GM20000 (cell line): ENCODE results near the gene HSFX3.
"Not testable (repeated sequence)": the region's sequence is repeated elsewhere in the genome, so short reads cannot be mapped to it uniquely, and the experiment has no call there.

Experiments used
- DNase-seq: peaks from one replicate; pipeline ENCODE4 v3.0.0; 2012; ENCODE audit warnings: low spot score
- CTCF ChIP-seq: IDR thresholded peaks from 2 replicates; pipeline ENCODE4 v1.5.1; 2012; ENCODE audit warnings: mild to moderate bottlenecking, control low read depth; ENCODE audit errors: extremely low read depth, missing control alignments

The HSFX3 gene

GRCh38 chrX:149541521-149542047, 8.1 kb downstream of the HSFX3 start:
- TF ChIP-seq CTCF, result no peak
- DNase-seq, result no peak

GRCh38 chrX:149540621-149541520, 8.9 kb downstream of the HSFX3 start, which contains the start of gene EOLA1:
Gene EOLA1 (plus strand): TSS chrX:149541012. CDS start chrX:149545631, 4,619 bp downstream.
- peak; percentile 55 for DNase-seq

DNA sequence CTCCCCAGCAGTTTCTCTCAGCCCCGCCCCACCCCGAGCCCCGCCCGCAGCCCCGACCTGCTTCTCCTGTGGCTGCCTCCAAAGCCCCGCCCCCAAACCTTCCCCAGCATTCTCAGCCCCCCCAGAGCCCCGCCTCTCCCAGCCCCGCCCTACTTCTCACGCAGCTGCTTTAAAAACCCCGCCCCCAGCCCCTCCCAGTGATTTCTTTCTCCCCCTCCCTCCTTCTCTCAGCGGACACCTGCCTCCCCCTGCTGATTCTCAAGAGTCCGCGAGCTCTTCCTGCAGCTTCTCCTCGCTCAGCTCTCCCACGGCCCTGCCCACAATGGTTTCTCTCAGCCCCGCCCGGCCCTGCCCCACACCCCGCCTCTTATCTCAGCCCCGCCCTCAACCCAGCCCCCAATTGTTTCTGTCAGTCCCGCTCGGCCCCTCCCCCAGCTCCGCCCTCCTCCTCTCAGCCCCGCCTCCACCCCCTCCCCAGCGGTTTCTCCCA, 9.5 kb downstream of the HSFX3 start:
- TF ChIP-seq CTCF, result no peak

More at GRCh38 chrX:149540621-149541520, 8.9 kb downstream of the HSFX3 start, which contains the start of gene EOLA1:
- no peak for TF ChIP-seq CTCF

DNA sequence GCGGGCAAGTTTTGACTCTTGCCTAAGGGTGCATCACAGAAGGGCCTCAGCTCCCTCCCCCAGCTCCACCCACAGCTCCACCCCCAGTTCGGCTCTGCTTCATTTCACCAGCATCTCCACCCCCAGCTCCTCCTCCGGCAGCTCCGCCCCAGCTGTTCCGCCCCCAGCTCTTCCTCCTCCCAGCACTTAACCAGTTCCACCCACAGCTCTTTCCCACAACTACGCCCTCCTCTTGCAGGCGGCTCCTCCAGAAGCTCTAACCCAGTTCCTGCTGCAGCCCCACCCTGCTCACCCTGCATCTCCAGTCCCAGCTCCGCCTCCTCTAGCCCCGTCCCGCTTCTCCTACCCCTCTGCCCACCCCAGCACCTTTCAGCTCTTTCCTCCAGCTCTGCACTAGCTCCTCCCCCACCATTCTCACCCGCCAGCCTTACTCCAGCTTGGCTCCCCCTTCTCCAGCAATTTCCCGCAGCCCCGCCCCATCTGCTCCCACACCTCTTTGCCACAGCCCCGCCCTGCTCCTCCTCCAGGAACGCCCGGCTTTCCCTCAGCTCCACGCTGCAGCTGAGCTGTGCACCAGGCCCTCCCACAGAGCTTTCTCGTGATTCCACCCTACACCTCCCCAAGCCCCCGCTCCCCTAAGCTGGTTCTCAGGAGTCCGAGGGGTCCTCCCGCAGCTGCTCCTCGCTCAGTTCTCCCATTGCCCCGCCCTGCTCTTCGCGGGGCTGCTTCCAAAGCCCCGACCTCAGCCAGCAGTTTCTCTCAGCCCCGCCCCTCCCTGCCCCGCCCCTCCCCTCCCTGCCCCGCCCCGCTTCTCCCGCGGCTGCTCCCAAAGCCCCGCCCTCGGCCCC, 10.2 kb downstream of the HSFX3 start:
- DNase-seq, result peak; percentile 70
- no peak for TF ChIP-seq CTCF

More for the DNA sequence above, 9.5 kb downstream of the HSFX3 start:
- peak; percentile 84 for DNase-seq

DNA sequence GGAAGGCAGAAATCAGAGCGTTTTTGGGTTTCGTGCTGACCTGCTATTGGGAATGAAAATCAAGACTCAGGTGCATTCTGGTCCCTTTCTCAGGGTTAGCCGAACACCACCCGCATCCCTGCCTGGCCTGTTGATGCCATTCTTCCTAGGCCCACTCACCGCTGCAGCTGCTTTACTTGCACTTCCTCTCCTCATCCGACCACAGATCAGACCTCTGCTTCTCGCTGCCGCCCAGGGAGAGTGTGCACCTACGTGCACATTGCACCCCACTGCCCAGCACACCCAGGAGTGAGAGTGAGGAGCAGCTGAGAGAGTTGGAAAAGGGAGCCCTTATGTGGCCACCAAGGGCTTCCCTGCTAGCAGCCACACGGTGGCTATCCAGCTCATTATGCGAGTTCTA, 12.2 kb downstream of the HSFX3 start:
- DNase-seq, result not testable (repeated sequence)

DNA sequence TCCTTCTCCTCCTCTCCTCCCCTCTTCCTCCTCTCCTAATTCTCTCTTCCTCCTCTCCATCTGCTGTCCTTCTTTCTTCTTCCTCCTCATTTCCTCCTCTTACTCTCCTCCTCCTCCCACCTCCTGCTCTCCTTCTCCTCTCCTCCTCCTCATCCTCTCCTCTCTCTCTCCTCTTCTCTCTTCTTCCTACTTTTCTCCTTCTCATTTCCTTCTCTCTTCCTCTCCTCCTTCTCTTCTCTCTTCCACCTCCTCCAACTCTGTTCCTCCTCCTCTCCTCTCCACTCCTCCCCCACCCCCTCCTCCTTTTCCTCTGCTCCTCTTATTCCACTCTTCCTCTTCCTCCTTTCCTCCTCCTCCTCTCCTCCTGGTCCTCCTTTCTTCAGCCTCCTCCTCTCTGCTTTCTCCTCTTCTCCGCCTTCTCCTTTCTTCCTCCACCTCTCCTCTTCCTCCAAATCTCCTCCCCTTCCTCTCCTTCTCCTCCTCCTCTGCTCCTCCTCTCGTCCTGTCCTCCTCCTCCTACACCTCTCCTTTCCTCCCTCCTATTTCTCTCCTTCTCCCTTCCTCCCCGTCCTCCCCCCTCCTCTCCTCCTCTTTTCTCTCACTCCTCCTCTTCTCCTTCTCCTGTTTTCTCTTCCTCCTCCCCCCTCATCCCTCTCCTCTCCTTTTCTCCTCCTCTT, 14.7 kb downstream of the HSFX3 start:
- not testable (repeated sequence) for DNase-seq

DNA sequence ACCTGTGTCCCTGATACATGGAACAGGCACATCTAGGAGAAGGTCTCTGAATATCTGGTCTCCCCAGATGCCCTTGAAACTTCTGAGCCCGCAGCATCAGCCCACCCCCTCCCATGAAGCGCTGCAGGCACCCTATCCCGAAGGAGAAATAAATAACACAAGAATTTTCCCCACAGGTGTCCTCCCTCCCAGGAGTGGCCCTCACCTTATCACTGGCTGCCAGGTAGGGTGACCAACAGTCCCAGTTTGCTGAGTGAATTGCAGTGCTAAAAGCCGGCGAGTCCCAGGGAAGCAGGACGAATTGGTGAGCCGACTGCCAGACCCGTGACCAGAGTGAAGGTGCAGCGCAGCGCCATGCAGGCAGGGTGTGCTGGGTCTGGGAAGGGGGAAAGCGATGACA, 15.7 kb downstream of the HSFX3 start:
- not testable (repeated sequence) for DNase-seq

DNA sequence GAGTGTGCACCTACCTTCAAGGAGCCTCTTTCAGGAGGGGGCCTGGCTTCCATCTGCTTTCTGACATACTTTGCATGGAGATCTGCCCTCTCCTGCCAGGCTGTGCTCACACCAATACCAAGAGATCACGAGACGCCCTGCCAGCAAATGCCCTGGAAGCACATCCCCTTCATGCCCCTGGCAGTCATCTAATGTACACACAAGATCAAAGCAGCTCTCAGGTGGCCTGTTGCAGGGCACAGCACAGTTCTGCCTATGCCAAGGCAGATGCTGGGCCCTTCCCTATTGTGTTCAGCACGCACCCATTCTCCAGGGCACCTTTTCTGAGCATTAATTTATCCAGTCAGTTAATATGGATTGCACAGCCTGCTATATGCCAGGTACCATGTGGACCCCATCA, 16.9 kb downstream of the HSFX3 start:
- DNase-seq, result not testable (repeated sequence)

DNA sequence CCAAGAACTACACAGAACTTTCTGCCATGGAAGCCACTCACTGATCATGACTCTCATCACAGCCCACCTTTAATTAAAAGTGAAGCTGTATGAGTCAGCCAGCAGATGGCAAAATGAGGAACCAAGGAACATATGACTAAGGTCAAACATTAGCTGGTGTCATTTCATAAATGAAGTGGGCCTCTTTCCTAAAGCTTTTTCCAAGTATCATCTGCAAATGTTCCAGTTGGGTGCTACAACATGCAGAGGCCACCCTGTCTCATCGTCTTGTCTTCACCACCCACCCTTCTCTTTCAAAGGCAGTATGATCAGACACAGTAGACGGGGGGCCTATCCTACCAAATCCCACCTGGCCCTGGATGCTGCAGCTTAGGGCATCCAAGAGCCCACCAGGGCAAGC, 18.1 kb downstream of the HSFX3 start:
- peak; percentile 14 for DNase-seq
- TF ChIP-seq CTCF, result no peak
